GM19240 (cell line): Measurements from ENCODE around the gene CNIH1.

Source experiments
- DNase-seq: peaks from one replicate; pipeline ENCODE4 v3.0.0; 2011; ENCODE audit warnings: low spot score; ENCODE audit not compliant: insufficient read length

CNIH1 gene

DNA sequence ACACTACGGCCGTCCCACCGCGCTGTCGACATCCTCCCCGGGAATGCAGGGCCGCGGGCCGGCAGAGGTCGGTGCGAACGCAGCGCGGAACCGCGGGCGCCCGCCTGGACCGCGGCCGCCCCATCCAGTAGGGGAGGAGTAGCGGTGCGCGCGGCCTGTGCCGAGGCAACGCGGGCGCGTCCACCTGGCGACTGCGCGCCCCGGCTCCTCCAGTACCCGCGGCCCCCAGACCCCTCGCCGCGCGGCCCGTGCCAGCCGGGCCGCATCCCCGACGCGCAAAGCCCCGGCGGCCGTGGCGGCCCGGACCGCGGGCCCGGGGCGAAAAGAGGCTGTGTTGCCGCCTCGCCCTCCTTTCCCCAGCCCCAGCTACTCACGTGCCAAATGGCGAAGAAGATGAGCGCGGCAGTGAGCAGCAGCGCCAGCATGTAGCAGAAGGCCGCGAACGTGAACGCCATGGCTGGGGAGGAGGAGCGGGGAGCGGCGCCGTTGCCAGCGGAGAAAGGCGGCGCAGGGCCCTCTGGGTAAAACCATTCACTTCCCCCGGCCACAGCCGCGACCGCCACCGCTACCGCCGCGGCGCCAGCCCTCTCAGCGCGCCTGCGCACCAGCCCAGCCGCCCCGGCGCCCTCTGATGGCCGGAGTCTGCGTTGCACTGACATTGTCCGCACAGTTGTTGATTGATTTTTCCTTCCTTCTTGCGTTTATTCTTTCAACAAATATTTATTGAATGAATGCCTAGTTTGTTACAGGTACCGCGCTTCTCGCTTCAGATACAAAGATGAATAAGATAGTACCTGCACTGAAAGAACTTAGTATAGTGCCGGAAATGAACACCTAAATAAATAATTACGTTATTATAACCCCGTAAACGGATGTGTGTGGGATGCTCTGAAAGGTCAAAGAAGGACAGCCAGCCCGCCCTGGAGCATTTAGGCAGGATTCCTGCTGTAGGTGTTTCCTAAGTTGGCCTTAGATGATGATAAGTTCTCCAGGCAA, at the start of gene CNIH1:
TSS of gene CNIH1 (minus strand) at position 502 of the 996 bp plus-strand sequence. CDS start at position 455, 47 bp downstream.
- DNase-seq = peak; percentile 80

DNA sequence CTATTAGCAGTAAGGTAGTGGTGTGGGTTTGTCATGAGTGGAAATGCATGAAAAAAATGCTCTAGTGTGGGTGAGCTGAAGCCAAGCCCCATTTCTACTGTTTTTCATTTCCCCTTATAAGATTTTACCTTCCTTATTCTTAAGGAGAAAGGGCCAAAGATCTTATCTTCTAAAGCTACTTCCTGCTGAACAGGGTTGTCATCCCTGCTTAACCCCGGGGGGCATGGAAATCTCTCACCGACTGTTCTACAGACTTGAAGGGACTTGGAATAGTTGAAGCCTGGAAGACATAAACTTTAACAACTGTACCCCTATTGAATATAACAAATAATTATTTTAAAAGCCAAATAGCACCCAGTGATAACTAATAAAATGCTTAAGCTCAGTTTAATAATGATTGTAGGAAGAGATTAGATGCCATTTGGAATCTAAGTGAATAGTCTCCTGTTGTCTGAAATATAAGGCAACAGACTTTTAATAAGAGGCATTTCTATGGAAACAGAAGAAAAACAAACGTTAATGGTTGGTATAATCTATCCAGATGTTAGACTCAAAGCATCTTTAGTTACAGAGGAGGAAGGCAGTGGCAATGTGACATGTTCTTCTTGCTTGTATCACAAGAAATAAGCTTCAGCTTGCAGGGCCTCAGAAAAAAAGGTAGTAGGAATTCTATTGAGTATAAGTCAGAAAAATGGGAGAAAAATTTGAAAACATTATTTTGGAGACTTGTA, 49.4 kb upstream of the CNIH1 start:
- no peak for DNase-seq

DNA sequence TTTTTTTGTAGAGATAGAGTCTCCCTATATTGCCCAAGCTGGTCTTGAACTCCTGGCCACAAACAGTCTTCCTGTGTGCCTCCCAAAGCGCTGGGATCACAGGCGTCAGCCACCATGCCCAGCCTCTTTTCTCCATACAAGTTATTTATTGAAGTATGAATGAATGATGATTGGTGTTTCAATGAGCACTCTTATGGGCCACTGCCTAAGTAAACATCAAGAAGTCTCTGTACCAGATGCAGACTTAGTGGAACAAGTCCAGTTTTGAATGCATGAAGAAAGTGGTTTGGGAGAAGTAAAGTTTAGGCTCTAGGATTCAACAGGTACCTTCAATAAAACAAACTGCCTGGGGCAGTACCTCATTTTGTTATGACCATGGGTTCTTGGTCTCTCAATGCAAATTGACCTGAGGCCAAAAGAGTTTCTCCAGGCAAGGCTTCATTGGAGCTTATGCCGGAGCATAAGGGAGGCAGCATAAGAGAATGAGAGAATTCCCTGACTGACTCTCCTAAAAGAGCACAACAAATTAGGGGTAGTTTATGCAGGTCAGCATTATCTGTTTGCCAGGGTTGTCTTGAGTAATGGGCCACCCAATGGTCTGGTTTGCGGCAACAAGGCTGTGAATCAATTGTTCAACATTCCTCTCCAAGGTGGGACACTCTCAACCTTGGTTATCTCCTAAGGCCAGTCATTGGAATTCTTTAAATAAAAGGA, 48.7 kb upstream of the CNIH1 start:
- DNase-seq = no peak

DNA sequence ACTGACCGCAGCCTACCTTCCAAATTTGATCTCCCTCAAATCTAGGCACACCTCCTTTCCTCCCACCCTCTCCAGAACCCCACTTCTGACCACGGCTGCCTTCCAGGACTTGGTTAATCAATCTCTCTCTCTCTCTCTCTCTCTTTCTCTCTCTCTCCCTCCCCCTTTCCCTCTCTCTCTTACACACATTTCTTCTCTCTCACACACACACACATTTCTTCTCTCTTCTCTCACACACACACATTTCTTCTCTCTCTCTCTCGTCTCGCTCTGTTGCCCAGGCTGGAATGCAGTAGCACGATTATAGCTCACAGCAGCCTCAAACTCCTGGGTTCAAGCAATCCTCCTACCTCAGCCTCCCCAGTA, 48.1 kb upstream of the CNIH1 start:
- DNase-seq = no peak

DNA sequence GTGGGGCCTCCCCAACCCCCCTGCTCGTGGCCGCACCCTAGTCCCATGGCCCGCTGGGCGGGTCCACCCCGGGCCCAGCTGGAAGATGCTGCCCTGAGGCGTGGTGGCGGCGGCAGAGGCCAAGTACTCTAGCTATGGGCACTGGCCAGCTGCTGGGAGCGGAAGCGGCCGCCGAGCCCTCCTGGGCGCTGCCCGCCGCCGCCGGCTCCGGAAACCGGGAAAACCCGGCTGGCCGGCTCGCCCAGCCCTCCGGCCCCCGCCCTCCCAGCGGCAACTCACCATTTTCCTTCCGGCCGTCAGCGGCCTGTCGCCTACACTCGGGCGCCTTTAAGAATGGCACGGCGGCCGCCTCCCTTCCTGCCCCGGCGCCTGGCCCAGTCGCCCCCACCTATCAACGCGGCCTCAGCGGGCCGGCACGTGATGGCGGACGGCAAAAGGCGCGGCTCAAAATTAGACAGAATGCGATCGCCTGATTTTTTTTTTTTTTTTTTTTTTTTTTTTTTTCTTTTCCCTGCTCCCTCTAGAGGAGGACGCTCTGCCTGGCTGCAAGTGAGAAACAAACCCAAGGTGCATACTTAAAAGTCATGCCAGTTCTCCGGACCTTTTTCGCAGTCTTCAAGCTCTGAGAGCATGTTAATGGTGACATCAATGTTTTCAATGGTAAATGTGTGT, 47.6 kb upstream of the CNIH1 start, which contains the start of gene GMFB:
TSS of gene GMFB (minus strand) at position 335 of the 672 bp plus-strand sequence. CDS start at position 282, 53 bp downstream.
- peak; percentile 65 for DNase-seq

DNA sequence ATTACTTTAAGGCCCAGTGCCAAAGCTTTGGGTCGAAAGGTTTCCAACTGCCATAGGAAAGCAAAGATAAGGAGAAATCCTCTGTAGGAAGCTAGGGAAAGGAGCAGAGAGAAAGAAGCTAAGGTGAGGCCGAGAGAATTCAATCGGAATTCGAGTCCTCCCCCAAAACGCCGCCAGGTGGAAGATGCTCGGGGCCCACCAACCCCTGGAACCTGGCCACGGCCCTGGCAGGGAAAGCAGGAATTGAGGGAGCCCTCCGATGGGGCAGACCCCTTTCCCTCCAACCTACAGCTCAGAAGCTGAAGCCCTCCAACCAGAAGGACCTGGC, 47.1 kb upstream of the CNIH1 start:
- no peak for DNase-seq

DNA sequence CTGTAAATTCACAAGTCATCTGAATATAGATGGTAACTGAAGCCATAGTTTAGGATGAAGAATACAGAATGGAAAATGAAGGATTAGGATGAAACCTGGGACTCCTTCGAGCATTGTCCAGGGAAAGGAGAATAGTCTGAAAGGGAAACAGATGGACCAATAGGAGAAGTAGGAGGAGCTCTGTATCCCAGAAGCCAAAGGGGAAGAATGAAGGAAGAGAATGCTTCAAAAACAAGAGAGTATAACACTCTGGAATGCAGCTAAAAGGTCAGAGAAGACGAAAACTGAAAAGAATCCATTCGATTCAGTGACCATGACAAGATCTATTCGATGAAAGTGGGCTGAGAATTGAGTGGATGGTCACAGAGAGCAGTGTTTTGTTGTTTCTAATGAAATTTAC, 46.6 kb upstream of the CNIH1 start:
- DNase-seq = no peak

DNA sequence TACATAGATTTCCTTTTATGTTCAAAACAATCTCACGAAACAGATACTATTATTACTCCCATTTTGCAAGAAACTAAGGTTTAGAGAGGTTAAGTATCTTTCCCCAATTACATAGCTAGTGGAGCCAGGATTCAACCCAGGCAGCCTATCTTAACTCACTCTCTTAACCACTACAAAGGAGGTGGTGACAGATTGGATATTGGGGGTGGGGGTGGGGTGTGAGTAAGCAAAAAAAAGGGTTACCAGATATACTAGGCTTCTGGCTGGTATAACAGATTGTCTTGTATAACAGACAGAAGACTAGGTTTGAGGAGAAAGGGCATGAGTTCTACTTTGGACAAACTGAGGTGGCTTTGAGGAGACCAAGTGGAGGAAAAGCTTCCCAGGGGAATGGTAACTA, 45.5 kb upstream of the CNIH1 start:
- DNase-seq = no peak

DNA sequence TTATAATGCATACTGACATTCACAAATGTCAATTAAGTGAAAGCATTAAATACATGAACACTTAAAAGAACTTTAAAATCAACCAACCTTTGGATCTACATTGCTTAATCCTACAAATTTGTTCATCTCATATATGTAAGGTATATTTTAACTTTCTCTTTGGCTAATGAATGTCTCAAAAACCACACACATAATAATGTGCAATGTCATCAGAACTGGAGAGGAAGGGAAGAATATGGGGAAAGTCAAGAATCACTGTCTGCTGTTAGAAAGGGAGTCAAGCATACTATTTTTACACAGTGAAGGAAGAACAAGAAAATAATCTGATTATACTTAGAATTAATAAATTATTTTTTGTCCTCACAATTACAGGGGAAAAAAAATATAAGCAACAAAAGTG, 42.7 kb upstream of the CNIH1 start:
- DNase-seq = no peak

DNA sequence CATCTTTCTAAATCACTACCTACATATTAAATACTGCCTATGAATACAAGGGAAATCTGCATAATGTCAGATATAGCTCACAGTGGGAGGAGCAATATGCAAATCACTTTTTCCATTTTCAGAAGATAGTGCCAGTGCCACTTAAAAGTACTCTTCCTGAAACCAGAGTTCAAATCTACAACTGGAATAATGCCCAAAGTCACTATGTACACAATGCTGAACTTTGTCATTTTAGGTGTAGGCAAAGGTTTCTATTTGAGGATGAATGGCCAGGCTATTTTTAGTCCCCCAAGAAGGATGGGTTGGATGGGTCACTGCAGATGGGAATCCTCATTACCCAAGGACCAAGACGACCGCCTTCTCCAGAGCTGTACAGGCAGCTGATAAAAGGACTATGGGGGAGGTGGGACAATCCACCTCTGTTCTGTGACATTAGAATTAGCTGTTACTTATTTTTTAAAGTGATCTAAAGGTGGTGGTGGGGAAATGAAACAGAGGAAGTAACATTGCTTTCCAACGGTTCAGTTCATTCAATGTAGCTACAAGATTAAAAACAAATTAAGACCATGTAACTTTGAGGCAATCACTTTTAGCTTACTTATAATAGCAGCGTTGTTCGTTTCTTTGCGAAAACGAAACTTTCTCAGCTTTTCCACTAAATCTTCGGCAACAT, 42.0 kb upstream of the CNIH1 start:
- DNase-seq = no peak

DNA sequence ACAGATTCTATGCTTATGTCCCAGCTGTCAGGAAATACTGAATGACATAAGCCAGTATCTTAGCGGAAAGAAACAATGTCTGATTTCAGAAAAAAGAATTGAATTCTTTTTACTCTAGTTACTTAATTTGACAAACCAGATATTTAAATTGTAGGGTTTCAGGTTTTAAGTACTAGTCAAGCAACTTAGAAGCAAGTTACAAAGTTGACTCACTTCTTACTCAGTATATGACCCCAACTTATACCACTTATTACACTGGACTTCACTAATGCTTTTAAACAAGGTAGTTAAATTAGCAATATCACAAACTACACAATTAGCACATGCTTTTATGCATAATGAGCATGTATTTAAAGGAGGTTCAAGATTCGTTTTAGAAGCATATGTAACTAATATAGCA, 40.5 kb upstream of the CNIH1 start:
- no peak for DNase-seq

DNA sequence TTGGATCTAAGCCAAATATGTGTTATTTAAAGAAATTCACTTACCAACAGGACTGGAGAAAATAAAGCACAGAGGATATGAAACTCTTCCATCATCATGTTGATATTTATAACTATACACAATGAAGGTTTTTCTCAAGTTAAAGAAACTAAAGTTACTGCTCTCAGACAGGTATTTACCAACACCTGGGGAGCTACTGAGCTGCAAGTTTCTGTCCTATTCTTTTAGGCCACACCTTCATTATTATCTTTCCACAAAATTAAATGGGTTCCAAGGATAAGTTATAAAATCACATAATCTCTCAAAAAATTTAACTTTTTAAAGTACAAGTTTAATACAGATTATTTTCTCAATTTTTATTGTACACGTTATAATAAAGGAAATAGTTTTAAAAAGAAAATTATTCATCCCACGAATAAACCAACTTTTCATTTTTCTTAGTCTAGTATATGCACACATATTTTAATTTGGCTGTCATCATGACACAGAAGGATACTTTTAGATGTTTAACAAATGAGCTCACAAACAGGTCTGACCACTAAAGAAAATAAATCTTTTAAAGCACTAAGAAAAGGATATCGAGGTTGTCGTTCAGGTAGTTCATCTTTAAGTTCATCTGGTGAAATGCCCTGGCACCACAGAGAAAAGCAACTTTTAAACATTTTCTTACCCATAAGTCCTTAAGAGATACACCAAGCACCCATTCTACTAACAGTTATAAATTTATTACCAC, 39.8 kb upstream of the CNIH1 start:
- no peak for DNase-seq

DNA sequence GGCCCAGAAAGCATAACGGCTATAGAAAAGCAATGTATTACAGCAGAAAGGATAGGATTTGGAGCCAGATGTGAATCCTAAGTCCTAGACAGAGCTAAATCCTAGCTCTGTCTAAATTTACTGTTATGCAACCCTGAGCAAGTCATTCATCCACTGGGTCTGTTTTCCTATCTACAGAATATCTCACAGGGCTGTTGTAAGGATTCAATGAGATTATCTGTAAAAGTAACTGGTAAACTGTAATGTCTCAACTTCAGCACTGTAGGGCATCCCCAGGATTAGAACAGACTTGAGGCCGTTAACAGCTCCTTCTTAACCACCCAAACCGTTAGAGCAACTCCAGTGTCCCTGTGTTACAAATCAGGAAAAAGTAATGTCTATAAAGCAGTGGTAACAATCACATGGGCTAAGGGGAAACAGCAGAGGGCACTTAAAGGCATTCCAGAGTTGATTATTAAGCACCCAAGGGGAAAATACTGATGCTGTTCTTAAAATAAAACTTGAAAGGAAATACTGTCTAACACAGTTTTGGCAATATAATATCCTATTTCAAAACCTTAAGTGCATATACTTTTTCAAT, 37.6 kb upstream of the CNIH1 start:
- no peak for DNase-seq

DNA sequence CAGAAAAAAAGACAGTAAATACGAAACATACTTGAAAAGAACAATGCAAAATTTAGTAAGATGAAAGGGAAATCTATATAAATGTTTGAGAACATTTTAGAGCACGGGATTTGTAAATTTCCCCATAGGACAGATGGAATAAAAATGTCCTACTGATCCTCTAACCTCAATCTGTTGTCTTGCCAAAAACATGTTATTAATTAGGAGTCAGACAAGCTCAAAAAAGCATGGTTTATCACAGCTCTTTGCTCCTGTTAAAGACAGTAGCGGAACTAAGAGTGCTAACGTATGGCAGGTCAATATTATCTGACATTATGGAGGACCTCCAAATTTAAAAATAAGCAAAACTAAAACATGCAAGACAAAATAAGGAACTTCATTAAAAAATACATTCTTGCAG, 34.7 kb upstream of the CNIH1 start:
- DNase-seq = no peak

DNA sequence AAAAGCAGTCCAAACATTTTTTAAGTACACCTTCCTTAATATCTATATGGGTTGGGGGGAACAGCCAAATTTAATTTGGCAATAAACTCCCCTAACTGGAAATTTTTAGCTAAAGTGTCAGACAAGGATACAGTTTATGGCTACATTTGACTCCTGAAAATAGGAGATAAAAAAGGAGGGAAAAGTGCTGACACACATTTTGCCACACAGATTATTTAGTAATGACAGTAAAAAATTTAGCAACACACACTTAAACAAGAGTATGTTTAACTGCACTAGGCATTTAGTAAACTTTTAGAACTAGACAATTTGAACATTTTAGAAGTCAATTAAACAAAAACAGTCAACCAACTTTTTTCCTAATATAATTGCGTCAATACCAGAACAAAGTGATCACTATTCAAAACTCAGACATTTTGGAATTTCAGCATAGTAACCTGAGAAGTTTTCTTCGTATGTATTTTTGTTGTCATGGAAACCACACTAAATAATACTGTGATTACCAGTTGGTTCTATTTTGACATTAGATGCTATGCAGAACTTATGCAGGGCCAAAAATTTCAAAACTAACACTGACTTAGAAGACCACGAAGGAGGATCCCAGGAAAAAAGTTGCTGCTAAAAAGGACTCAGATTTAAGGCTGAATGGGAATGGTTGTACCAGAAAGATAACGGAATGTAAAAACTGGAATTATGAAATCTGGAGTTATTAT, 34.2 kb upstream of the CNIH1 start:
- DNase-seq = no peak

DNA sequence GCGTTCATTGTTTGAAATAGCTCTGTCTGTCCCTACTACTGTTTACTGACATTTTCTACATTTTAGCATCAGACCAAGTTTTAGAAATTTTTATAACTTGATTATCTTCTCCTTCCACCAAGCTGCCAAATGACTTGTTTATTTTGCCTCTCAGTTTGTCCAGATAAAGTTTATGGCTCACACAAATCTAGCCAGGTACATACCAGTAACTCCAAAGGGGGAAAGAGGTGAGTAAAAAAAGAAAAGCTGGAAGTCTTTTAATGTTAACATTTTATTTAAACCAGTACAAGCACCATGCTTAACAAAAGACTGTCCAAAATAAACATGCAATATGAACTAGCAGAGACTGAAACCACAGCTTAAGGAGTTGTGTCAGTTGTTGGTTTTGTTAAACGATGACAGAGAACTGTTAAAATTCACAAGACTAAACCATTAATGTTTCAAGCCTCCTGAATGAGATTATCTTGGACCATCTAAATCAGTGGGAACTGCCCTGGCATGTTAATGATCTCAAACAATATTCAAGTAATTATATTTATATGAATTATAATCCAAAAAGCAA, 33.1 kb upstream of the CNIH1 start:
- no peak for DNase-seq

DNA sequence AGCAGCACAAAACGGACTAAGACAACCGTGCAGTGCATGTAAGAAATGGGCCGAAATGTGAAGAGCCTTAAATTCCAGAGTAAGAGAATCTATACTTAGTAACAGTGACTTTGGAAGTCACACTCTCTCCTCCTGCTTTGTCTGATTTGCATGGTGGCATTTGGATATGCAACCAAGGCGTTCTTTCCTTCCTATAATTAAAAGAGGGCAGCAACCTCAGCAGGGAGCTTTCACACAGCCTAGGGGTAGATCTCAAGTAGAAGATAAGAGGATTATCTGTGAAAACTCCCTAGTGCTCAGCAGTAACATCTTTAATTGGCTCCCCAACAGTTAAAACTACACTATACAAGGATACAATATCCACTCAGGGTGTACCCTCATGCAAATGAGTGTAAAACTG, 31.1 kb upstream of the CNIH1 start:
- DNase-seq = no peak

DNA sequence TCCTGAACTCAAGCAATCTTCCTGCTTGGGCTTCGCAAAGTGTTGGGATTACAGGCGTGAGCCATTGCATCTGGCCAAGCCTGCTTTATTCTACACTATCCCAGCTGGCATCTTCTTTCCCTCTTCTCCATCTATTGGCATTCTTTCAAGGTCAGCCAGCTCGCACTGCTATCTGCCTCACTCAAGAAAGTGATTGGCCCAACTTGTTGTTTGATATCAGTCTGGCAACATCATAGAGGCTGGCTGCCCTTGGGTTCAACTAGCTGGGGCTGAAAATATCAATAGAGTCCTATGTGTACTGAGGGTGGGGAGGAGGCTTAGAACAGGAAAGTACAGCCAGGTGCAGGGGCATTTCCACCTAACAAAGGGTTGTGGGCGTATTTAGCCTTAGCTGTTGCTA, 30.5 kb upstream of the CNIH1 start:
- no peak for DNase-seq

DNA sequence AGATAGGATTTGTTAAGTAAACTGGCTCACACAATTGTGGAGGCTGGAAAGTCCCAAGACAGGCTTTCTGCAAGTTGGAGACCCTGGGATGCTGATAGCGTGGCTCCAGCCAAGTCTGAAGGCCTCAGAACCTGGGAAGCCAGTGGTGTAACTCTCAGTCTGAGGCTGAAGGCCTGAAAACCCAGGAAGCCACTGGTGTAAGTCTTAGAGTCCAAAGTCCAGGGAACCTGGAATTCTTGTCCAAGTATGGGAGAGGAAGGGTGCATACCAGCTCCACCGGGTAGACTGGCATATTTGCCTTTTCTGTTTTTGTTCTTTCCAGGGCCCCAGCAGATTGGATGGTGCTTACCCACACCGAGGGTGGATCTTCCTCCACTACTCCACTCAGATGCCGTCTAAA, 29.5 kb upstream of the CNIH1 start:
- no peak for DNase-seq
